HFFc6 (cell line): ENCODE measurements around the gene OR2S2. TPM values are rescaled to one million over a fixed set of nuclear protein-coding genes. Genes with fewer than 3 reads are reported as not detected.
A peak's percentile ranks its signal among the peaks of the same experiment; 100 is the strongest.

Source experiments
- DNase-seq: peaks from one replicate; pipeline ENCODE4 v3.0.0-alpha.2; 2018
- H3K27ac Mint-ChIP-seq: 2 replicates; pipeline ENCODE4 v1.8.0; 2020; ENCODE audit warnings: mild to moderate bottlenecking, mixed read lengths
- H3K27me3 Mint-ChIP-seq: 2 replicates; pipeline ENCODE4 v1.8.0; 2021; ENCODE audit warnings: mild to moderate bottlenecking, moderate library complexity, mixed read lengths; ENCODE audit not compliant: insufficient read depth
- H3K36me3 Mint-ChIP-seq: 2 replicates; pipeline ENCODE4 v1.8.0; 2021; ENCODE audit warnings: low read depth, mixed read lengths
- H3K4me1 Mint-ChIP-seq: 2 replicates; pipeline ENCODE4 v1.8.0; 2020; ENCODE audit warnings: low read depth, mixed read lengths
- H3K4me3 Mint-ChIP-seq: 2 replicates; pipeline ENCODE4 v1.8.0; 2020; ENCODE audit warnings: mild to moderate bottlenecking, moderate library complexity, mixed read lengths
- H3K9me3 Mint-ChIP-seq: 2 replicates; pipeline ENCODE4 v1.8.0; 2020; ENCODE audit warnings: mild to moderate bottlenecking, mixed read lengths
- total RNA-seq, 6 experiments: library from RNA; stranded (reverse); fragmentation: NEBNext Ultra II Directional; extraction: Animal tissue kit (Norgen Biotek cat#: 25700); gene quantifications; 2 replicates in 1 of 6; 3 replicates in 5 of 6; pipeline ENCODE4 v1.2.3, GENCODE V29; 2021
- TF ChIP-seq, protein P1 (sequence below): fragments of 200-600 bp; sonication (generic); IDR thresholded peaks from 2 replicates; pipeline ENCODE4 v1.5.0; 2021; ENCODE audit warnings: antibody characterized with exemption, mild to moderate bottlenecking

OR2S2 gene
- total RNA-seq, 6 experiments from 2014 or later = not detected

DNA sequence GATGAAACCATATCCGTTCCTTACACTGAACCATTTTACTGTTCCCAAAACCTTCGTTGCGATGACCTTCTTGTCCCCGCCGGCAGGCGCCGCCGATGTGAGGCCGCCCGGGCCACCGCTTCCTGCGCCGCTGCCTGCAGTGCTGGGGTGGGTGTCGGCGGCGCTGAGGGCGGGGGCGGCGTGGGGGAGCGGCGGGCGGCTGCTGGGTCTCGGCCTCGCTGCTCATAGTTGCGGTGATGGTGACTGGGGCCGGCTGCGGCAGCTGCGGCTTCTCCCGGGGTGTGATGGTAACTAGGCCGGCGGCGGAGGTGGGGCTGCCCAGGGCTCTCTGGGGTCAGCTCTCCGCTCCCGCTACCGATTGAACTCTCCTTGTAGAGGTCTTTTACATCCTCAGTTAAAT is 14.1 kb upstream of the OR2S2 start:
- Mint-ChIP-seq H3K36me3 (peaks cover 25% of the 10 kb centered on the region), H3K27ac (no peak overlapping the region), H3K4me3 (peak overlapping the region; percentile 45; the same call in 1 of the 2 replicates), H3K27me3 (peaks cover 14% of the 10 kb centered on the region), H3K9me3 (peaks cover 27% of the 10 kb centered on the region), H3K4me1 (0 out of 2 replicates have a peak, but pooled peaks cover 8% of the 10 kb centered on the region)
- no peak for DNase-seq
- TF ChIP-seq, protein P1, sequence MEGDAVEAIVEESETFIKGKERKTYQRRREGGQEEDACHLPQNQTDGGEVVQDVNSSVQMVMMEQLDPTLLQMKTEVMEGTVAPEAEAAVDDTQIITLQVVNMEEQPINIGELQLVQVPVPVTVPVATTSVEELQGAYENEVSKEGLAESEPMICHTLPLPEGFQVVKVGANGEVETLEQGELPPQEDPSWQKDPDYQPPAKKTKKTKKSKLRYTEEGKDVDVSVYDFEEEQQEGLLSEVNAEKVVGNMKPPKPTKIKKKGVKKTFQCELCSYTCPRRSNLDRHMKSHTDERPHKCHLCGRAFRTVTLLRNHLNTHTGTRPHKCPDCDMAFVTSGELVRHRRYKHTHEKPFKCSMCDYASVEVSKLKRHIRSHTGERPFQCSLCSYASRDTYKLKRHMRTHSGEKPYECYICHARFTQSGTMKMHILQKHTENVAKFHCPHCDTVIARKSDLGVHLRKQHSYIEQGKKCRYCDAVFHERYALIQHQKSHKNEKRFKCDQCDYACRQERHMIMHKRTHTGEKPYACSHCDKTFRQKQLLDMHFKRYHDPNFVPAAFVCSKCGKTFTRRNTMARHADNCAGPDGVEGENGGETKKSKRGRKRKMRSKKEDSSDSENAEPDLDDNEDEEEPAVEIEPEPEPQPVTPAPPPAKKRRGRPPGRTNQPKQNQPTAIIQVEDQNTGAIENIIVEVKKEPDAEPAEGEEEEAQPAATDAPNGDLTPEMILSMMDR = no peak

DNA sequence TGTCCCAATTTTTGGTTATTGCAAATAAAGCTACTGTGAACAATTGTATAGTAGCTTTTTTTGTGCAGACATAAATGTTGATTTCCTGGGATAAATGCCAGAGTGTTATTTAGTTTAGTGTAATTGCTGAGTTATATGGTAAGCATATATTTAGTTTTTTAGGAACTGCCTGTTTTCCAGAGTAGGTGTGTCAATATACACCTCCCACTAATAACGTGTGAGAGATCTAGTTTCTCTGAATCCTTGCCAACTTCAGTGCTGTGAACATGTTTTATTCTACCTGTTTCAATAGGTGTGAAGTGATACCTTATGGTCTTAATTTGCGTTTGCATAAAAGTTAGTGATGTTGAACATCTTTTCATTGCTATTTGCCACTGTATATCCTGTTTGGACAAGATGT is 9.1 kb upstream of the OR2S2 start:
- H3K27me3 Mint-ChIP-seq = peaks cover 4% of the 10 kb centered on the region
- TF ChIP-seq, protein P1 = no peak
- DNase-seq = no peak

DNA sequence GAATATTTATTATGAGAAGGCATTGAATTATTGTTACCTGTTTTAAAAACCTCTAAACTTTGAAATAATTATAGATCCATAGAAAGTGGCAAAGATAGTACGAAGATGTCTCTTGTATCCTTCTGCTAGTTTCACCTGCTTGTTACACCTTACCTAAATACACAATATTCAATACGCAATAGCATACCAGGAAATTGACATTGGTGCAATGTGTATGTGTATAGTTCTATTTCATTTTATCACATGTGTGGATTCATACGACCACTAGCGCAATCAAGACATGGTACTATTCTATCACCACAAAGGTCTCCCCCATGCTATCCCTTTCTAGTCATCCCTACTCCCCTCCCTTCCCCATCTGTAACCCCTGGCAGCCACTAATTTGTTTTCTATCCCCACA is 8.5 kb upstream of the OR2S2 start:
- Mint-ChIP-seq H3K4me1 (peaks cover 15% of the 10 kb centered on the region), H3K27me3 (peaks cover under 1% of the 10 kb centered on the region), H3K36me3 (peaks cover 1% of the 10 kb centered on the region; the same call in 1 of the 2 replicates), H3K27ac (no peak overlapping the region), H3K4me3 (no peak overlapping the region), H3K9me3 (no peaks in the 10 kb centered on the region)
- DNase-seq = no peak
- TF ChIP-seq, protein P1 = no peak

More for the DNA sequence above, 9.1 kb upstream of the OR2S2 start:
- Mint-ChIP-seq H3K27ac (no peak overlapping the region), H3K36me3 (peaks cover 7% of the 10 kb centered on the region; the same call in 1 of the 2 replicates), H3K4me1 (peaks cover 15% of the 10 kb centered on the region), H3K4me3 (no peak overlapping the region), H3K9me3 (no peaks in the 10 kb centered on the region)

DNA sequence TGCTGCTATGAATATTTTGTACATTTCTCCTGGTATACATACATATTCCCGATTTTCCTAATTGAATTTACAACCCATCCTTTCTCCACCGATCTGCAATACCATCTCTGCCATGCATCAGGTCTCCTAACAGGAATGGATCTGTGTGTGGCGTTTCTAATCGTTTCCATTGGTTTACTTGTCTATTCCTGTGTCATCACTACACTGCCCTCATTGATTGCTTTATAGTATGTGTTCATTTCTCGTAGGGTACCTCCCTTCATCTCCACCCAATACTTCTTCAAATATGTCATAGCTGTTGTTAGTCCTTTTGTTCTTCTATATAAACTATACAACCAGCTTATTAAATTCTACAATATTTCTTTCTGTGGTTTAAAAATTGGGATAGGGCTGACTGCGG is 7.1 kb upstream of the OR2S2 start:
- Mint-ChIP-seq H3K27me3 (no peaks in the 10 kb centered on the region; the same call in none of the 2 replicates), H3K4me1 (peaks cover 28% of the 10 kb centered on the region)

DNA sequence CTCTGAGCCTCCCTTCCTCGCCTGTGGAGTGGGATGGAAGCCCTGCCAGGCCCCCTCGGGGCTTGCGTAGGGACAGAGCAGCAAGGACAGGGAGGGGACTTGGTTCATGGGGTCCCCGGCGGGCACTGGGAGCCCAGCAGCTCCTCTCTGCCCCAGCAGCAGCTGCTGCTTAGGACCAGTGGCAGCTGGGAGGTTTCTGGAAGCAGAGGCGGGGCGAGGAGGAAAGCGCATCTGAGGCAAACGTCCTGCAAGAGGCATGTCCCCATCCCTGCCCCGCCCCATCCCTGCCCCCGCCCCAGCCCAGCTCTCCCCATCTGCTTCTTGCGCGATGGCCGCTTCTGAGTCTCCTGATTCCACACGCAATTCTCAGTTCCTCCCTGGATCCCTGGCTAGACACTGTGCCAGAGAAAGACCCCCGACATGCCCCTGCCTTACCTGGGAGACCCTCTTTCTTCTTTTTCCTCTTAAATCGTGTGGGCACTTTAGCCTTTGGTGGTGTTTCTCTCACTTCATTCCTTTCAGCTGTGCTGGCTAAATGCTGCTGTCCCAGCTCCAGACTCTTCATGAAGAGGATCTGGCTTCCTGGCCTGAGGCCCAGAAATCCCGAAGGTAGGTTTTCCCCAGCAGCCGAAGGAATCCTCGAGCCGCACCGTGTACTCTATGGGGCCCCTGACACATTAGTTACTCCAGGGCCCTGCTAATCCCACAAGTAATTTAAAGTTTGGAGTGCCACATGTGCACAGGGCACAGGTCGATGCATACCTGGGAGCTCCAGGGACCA is 4.4 kb upstream of the OR2S2 start:
- Mint-ChIP-seq H3K36me3 (no peaks in the 10 kb centered on the region), H3K27ac (peak overlapping the region; percentile 69; the same call in 1 of the 2 replicates), H3K4me3 (no peak overlapping the region), H3K27me3 (no peaks in the 10 kb centered on the region; the same call in 1 of the 2 replicates), H3K9me3 (no peaks in the 10 kb centered on the region), H3K4me1 (peaks cover 46% of the 10 kb centered on the region)
- TF ChIP-seq, protein P1 = no peak
- DNase-seq = peak; percentile 36

More for the DNA sequence above, 7.1 kb upstream of the OR2S2 start:
- Mint-ChIP-seq H3K36me3 (no peaks in the 10 kb centered on the region), H3K9me3 (no peaks in the 10 kb centered on the region), H3K27ac (no peak overlapping the region), H3K4me3 (no peak overlapping the region)
- no peak for DNase-seq
- TF ChIP-seq, protein P1 = no peak
